K562 (cell line): Measurements from ENCODE around the gene BLOC1S3. TPM values are rescaled to one million over a fixed set of nuclear protein-coding genes. Genes with fewer than 3 reads are reported as not detected.

Experiments
- ATAC-seq: fragments of 200-7000 bp; cut with Tn5 transposase; 3 replicates; pipeline ENCODE4 v1.9.1; 2020; ENCODE audit warnings: moderate library complexity
- BruUV-seq: library from RNA; stranded (reverse); fragments of 400-500 nt; replicated peaks from 2 replicates; lab custom pipeline; 2021; lab: Mats Ljungman, UMichigan
- CTCF ChIA-PET: fragments of 300-600 bp; formaldehyde crosslinking; extraction: SDS; loops from one replicate; lab custom pipeline; 2021; ENCODE audit warnings: low intra/inter-chr PET ratio; lab: Yijun Ruan, JAX
- POLR2A ChIA-PET: fragments of 300-600, 350-650 bp; sonication (Branson Sonifier 250); formaldehyde crosslinking; extraction: SDS; loops from one replicate; lab custom pipeline; 2021; ENCODE audit warnings: antibody characterized with exemption, inconsistent platforms; lab: Yijun Ruan, JAX
- DNase-seq, 4 experiments: peaks; one replicate each; pipeline versions ENCODE4 v3.0.0 to v3.0.0-alpha.2; 2011 to 2018; ENCODE audit warnings: low spot score in 3 of 4, mixed read lengths in 3 of 4; ENCODE audit errors: extremely low read depth in 1 of 4
- FAIRE-seq: peaks from 2 replicates; lab custom pipeline; 2011; peaks lifted over from hg19 to GRCh38; lab: Jason Lieb, UNC
- H2AFZ ChIP-seq: 2 replicates; pipeline ENCODE4 v1.6.0; 2011; ENCODE audit warnings: low read depth, low read length, control low read depth, inconsistent platforms
- H3K27ac ChIP-seq: fragments of 200-600 bp; 3 replicates; pipeline ENCODE4 v1.8.0; 2011; ENCODE audit warnings: low read depth, mild to moderate bottlenecking, control low read depth, inconsistent platforms, low read length, moderate library complexity, mixed read lengths; ENCODE audit errors: extremely low read depth
- H3K27me3 ChIP-seq, 2 experiments: fragments of 300-600 bp in 1 of 2; 2 replicates in 1 of 2; 3 replicates in 1 of 2; pipeline versions ENCODE4 v1.6.0 to v1.8.0; 2011; ENCODE audit warnings: inconsistent platforms in 2 of 2, low read length in 2 of 2, mild to moderate bottlenecking in 1 of 2, mixed read lengths in 1 of 2, moderate library complexity in 1 of 2; ENCODE audit not compliant: control insufficient read depth in 2 of 2, insufficient read depth in 2 of 2
- H3K36me3 ChIP-seq: fragments of 300-600 bp; 3 replicates; pipeline ENCODE4 v1.8.0; 2011; ENCODE audit warnings: mild to moderate bottlenecking, low read length, inconsistent platforms; ENCODE audit not compliant: control insufficient read depth, insufficient read depth
- H3K4me1 ChIP-seq, 2 experiments: fragments of 200-600 bp in 1 of 2; replicated peaks in 1 of 2; 2 replicates in 1 of 2; 3 replicates in 1 of 2; pipeline versions ENCODE4 v1.5.1 to v1.8.0; 2011; ENCODE audit warnings: inconsistent platforms in 2 of 2, low read length in 2 of 2, mild to moderate bottlenecking in 1 of 2, mixed read lengths in 1 of 2, moderate library complexity in 1 of 2; ENCODE audit not compliant: control insufficient read depth in 2 of 2, insufficient read depth in 2 of 2
- H3K4me2 ChIP-seq: 2 replicates; pipeline ENCODE4 v1.6.1; 2011; ENCODE audit warnings: low read length, control low read depth, inconsistent platforms, mixed read lengths; ENCODE audit not compliant: insufficient read depth
- H3K4me3 ChIP-seq: fragments of 200-600 bp; sonication (generic), shearing (Covaris generic); 2 replicates; pipeline ENCODE4 v1.5.1; 2016; ENCODE audit warnings: control low read depth, inconsistent platforms
- H3K79me2 ChIP-seq: fragments of 200-600 bp; 3 replicates; pipeline ENCODE4 v1.8.0; 2011; ENCODE audit warnings: low read length, inconsistent platforms; ENCODE audit not compliant: control insufficient read depth, insufficient read depth
- H3K9ac ChIP-seq, 2 experiments: 2 replicates each; pipeline versions ENCODE4 v1.6.0 to v1.6.1; 2011; ENCODE audit warnings: low read depth in 2 of 2, low read length in 2 of 2, control low read depth in 1 of 2, inconsistent platforms in 1 of 2, mild to moderate bottlenecking in 1 of 2, mixed read lengths in 1 of 2; ENCODE audit not compliant: insufficient read depth in 1 of 2
- H3K9me1 ChIP-seq: one replicate; pipeline ENCODE4 v1.6.0; 2011; ENCODE audit warnings: inconsistent platforms, mild to moderate bottlenecking, low read length, moderate library complexity; ENCODE audit not compliant: control insufficient read depth, insufficient read depth
- H3K9me3 ChIP-seq: replicated peaks from 2 replicates; pipeline ENCODE4 v1.5.1; 2011; ENCODE audit warnings: low read depth, low read length, inconsistent platforms; ENCODE audit not compliant: control insufficient read depth, insufficient read depth
- H4K20me1 ChIP-seq: replicated peaks from 2 replicates; pipeline ENCODE4 v1.6.1; 2011; ENCODE audit warnings: low read length, inconsistent platforms, mixed read lengths; ENCODE audit not compliant: control insufficient read depth, insufficient read depth
- HDAC6 ChIP-seq: IDR thresholded peaks from 2 replicates; pipeline ENCODE4 v1.6.1; 2012; ENCODE audit warnings: low read depth, mild to moderate bottlenecking, control low read depth, inconsistent platforms, low read length, moderate library complexity
- JUNB ChIP-seq: fragments of 450-650 bp; formaldehyde crosslinking; conservative IDR thresholded peaks from 2 replicates; pipeline ENCODE4 v1.4.0; 2020; ENCODE audit warnings: mild to moderate bottlenecking
- NCOA2 ChIP-seq, 2 experiments: fragments of 450-650 bp; IDR thresholded peaks; 2 replicates each; pipeline ENCODE4 v1.6.1; 2018; ENCODE audit warnings: mild to moderate bottlenecking in 2 of 2, moderate library complexity in 1 of 2; ENCODE audit not compliant: partially characterized antibody in 2 of 2
- PRPF4 ChIP-seq: fragments of 200-400 bp; formaldehyde crosslinking; IDR thresholded peaks from one replicate; pipeline ENCODE4 v1.6.1; 2017; ENCODE audit warnings: low read length, low read depth, mild to moderate bottlenecking; ENCODE audit not compliant: insufficient read depth, poor library complexity, severe bottlenecking
- ZNF143 ChIP-seq: sonication (generic); formaldehyde crosslinking; IDR thresholded peaks from 2 replicates; pipeline ENCODE4 v1.9.0; 2022; ENCODE audit warnings: mild to moderate bottlenecking, missing genetic modification reagents
- ZNF24 ChIP-seq: fragments of 450-650 bp; IDR thresholded peaks from 2 replicates; pipeline ENCODE4 v1.6.1; 2016
- WGBS: fragments of 100-300 bp; shearing (Covaris generic); methylation state at CpG from one replicate; pipeline ENCODE4 v1.1.6; 2016; ENCODE audit warnings: low coverage, mixed read lengths; ENCODE audit not compliant: insufficient coverage; ENCODE audit errors: missing lambda C conversion rate; 5-methylcytosine and 5-hydroxymethylcytosine counted together
- in situ Hi-C: fragments of 300-500 bp; cut with MboI; formaldehyde crosslinking; loops from 4 replicates; pipeline ENCODE4 v1.15.0; 2018; ENCODE audit warnings: inconsistent platforms, mixed read lengths
- intact Hi-C: fragments of 100-400 bp; cut with micrococcal nuclease; formaldehyde crosslinking; loops from 2 replicates; pipeline ENCODE4 v1.14.2; 2022
- polyA plus RNA-seq, 8 experiments: library from polyadenylated mRNA; depleted of rRNA in 4 of 8; stranded (reverse) in 5 of 8; unstranded in 3 of 8; fragments of >200 nt; fragmentation: Nextera tagmentation in 2 of 8; fragmentation: Illumina TruSeq in 1 of 8; extraction: Ambion mirVana in 2 of 8; extraction: Trizol in 1 of 8; gene quantifications; 2 replicates each; pipeline versions ENCODE4 v1.2.1 to v1.2.3, GENCODE V29; 2011 to 2014; ENCODE audit warnings: inconsistent platforms in 1 of 8, missing spikeins in 1 of 8
- total RNA-seq, 7 experiments: library from RNA; depleted of rRNA in 6 of 7; stranded (reverse); fragments of >200 nt in 6 of 7; fragmentation: Illumina TruSeq in 2 of 7; extraction: Trizol in 2 of 7; gene quantifications; 2 replicates each; pipeline versions ENCODE4 v1.2.1 to v1.2.3, GENCODE V29; 2011 to 2021; ENCODE audit warnings: low replicate concordance in 1 of 7

Gene BLOC1S3
- total and polyA plus RNA-seq, 9 of the 15 experiments (the other 6 are each of a cell fraction or from before 2014, with no cell fraction given), result 3.9 to 20.2 (median 10.4) TPM

DNA sequence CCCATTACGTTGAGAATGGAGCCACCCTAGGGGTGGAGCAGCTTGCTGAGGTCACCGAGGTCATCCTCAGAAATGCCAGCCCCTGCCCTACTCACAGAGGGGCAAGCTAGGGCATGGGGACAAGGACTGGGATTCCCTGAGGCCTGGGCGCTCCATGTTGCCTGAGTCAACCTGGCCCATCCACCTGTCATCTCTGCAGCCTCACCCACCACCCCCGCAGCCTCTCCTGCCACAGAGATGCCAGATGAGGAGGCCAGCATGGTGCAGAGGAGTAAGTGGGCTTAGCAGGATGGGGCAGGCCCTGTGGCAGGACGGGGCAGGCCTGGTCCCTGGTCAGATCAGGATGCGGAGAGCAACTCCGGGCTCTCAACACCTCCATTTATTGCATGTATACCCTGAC lies 27.3 kb upstream of the BLOC1S3 start:
- Histone ChIP-seq H3K36me3 (peaks cover 8% of the 10 kb centered on the region; the same call in 1 of the 3 replicates), H3K27me3 (no peaks in the 10 kb centered on the region), H3K79me2 (no peaks in the 10 kb centered on the region), H3K9me3 (no peaks in the 10 kb centered on the region), H3K9ac (no peak overlapping the region; a peak in 1 of 4 replicates), H3K4me3 (no peak overlapping the region), H3K9me1 (peaks cover 5% of the 10 kb centered on the region), H4K20me1 (peaks cover 8% of the 10 kb centered on the region), H3K4me1 (peaks cover 15 to 66% of the 10 kb centered on the region in 2 experiments), H3K4me2 (no peak overlapping the region), H3K27ac (no peak overlapping the region), H2AFZ (no peak overlapping the region)
- ChIA-PET CTCF (no interaction called here), POLR2A (interaction anchor here (0.6 kb wide), 1 partner anchor 649 kb away, joined by 4 read pairs; no protein-coding TSS in a partner anchor)
- intact Hi-C loops (no loop called here), in situ Hi-C loops (no loop called here)
- TF ChIP-seq JUNB (CRISPR knock-in tag) (no peak), ZNF143 (CRISPR knock-in tag) (no peak), NCOA2 (IDR thresholded peaks at IDR 0.05; ENCODE audit: partially characterized antibody in 2 of 2) (no peak), HDAC6 (no peak), PRPF4 (no peak), ZNF24 (no peak)
- no peak for FAIRE-seq
- BruUV-seq, result no TSS peak
- no peak for DNase-seq
- 73% methylated on average over 5 of the region's 7 CpGs for WGBS
- no peak for ATAC-seq
